ENCODE results near the gene CNTFR. TPM values are rescaled to one million over a fixed set of nuclear protein-coding genes. Genes with fewer than 3 reads are reported as not detected.

The CNTFR gene
- total RNA-seq, 2 donors from 2014 or later: 2.7 to 13.3 TPM

DNA sequence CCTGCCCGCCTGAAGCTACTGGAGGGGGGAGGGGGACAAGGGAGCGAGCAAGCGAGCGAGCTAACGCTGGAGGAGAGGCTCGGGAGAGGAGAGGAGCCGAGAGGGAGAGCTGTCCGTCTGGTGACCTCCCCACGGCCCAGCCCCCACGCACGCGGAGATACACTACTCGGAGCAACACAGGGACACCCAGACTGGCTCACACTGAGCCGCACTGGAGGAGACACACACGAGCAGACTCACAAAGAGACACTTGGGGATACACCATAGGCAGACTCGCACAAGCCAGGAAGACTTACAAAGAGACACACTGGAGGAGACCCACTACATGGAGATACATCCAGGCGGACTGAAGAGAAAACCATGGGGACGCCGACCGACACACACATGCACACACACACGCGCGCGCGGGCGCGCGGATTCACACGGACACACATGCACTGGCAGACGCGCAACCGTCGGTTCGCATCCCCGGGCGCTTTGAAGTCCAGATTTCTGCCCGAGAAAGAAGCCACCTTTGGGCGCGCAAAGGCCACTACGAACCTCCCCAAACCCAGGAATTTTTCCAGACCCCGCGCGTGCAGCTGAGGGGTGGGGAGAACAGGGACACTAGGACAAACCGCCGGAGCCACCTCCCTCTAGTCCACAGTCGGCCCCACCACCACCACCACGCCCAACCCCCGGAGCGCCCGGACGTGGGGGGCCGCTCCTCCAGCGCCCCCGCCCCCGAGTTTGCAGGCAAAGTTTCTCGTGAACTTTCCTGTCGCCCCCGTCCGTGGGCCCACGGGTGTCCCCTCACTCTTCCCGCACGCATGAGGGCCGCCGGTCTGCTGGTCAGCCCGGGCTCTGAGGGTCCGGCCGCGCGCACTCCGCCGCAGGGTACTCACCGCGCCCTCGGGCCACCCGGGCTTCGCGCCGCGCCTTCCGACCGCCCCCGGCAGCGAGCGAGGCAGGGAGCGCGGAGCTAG, 571 bp downstream of the CNTFR start:
- no peak for DNase-seq (ENCODE audit: low spot score)
- 3% methylated on average over 57 of the region's 86 CpGs for WGBS

DNA sequence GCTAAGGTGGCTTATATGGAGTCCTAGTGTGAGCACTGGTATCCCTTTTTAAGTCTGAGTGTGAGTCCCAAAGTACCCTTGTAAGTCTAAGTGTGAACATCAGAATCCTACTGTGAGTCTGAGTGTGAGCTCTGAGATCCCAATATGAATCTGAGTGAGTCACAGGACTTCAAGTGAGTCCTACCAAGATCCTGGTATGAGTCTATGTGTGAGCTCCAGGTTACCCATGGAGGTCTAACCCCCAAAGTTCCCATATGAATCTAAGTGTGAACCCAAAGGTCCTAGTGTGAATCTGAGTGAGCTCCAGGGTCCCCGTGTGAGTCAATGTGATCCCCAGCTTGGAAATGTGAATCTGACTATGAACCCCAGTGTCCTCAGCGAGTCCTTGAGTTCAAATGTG, 2.3 kb downstream of the CNTFR start:
- TF ChIP-seq POLR2A (IDR thresholded peaks at IDR 0.05): no peak
- TF ChIP-seq, protein P1, sequence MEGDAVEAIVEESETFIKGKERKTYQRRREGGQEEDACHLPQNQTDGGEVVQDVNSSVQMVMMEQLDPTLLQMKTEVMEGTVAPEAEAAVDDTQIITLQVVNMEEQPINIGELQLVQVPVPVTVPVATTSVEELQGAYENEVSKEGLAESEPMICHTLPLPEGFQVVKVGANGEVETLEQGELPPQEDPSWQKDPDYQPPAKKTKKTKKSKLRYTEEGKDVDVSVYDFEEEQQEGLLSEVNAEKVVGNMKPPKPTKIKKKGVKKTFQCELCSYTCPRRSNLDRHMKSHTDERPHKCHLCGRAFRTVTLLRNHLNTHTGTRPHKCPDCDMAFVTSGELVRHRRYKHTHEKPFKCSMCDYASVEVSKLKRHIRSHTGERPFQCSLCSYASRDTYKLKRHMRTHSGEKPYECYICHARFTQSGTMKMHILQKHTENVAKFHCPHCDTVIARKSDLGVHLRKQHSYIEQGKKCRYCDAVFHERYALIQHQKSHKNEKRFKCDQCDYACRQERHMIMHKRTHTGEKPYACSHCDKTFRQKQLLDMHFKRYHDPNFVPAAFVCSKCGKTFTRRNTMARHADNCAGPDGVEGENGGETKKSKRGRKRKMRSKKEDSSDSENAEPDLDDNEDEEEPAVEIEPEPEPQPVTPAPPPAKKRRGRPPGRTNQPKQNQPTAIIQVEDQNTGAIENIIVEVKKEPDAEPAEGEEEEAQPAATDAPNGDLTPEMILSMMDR (IDR thresholded peaks at IDR 0.05): no peak
- no peak for TF ChIP-seq POLR2AphosphoS5 (IDR thresholded peaks at IDR 0.05)
- 70% methylated on average over 2 of the region's 2 CpGs for WGBS
- H3K27me3 ChIP-seq (replicated peaks; ENCODE audit: insufficient read depth): no peaks in the 10 kb centered on the region
- intact Hi-C loops (cut with DNase I): no loop called here
- H3K9me3 ChIP-seq: no peaks in the 10 kb centered on the region
- H3K36me3 ChIP-seq: no peaks in the 10 kb centered on the region
- H3K4me1 ChIP-seq (replicated peaks): peaks cover 6% of the 10 kb centered on the region
- DNase-seq (ENCODE audit: low spot score): no peak
- no peak overlapping the region for H3K27ac ChIP-seq
- H3K4me3 ChIP-seq: no peak overlapping the region

More for the DNA sequence above, 571 bp downstream of the CNTFR start:
- TF ChIP-seq POLR2AphosphoS5 (IDR thresholded peaks at IDR 0.05): no peak
- TF ChIP-seq POLR2A (IDR thresholded peaks at IDR 0.05): no peak
- TF ChIP-seq, protein P1 (IDR thresholded peaks at IDR 0.05): no peak
- intact Hi-C loops (cut with DNase I): no loop called here
- no peaks in the 10 kb centered on the region for H3K9me3 ChIP-seq
- peaks cover 17% of the 10 kb centered on the region for H3K4me1 ChIP-seq (replicated peaks)
- H3K27ac ChIP-seq: no peak overlapping the region
- peak overlapping the region; percentile 46 to 62 for H3K4me3 ChIP-seq
- no peaks in the 10 kb centered on the region for H3K36me3 ChIP-seq
- H3K27me3 ChIP-seq (replicated peaks; ENCODE audit: insufficient read depth): no peaks in the 10 kb centered on the region

DNA sequence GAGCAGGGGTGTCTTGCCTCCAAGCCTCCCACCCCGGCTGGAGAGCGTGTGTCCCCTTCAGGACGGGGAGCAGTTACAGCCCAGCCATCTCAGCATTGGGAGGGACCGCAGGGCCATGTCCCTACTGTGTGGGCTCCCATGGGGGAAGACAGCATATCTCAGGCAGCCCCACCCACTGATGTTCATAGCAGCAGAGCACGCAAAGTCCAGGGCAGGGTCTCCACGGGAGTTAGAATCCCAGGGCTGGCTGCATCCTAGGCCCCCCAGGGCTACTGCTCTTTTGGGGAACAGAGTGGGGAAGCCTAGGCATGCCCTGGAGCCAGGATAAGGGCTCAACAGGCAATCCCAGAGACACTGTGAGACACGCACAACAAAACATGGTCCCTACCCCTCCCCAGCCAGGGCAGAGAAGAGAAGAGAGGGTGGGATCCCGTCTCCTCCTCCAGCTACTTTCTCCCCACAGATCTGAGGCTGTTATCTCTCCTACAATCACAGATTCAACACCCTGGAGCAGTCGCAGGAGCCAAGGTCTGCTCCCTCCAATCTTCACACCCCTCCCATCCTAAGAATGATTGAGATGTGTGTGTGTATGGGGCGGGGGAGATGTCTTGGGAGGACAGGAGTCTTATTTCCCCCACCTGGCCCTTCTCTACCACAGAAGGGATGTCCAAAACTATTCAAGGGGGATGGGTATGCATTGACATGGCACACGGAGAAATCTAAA, 3.4 kb downstream of the CNTFR start:
- Histone ChIP-seq H3K4me1 (replicated peaks) (peaks cover 6% of the 10 kb centered on the region), H3K27me3 (replicated peaks; ENCODE audit: insufficient read depth) (no peaks in the 10 kb centered on the region), H3K36me3 (no peaks in the 10 kb centered on the region), H3K9me3 (no peaks in the 10 kb centered on the region), H3K27ac (no peak overlapping the region), H3K4me3 (no peak overlapping the region)
- intact Hi-C loops (cut with DNase I): no loop called here
- DNase-seq (ENCODE audit: low spot score): no peak
- TF ChIP-seq, protein P1 (IDR thresholded peaks at IDR 0.05): no peak
- no peak for TF ChIP-seq POLR2AphosphoS5 (IDR thresholded peaks at IDR 0.05)
- TF ChIP-seq POLR2A (IDR thresholded peaks at IDR 0.05): no peak
- 33% methylated on average over 9 of the region's 11 CpGs for WGBS

DNA sequence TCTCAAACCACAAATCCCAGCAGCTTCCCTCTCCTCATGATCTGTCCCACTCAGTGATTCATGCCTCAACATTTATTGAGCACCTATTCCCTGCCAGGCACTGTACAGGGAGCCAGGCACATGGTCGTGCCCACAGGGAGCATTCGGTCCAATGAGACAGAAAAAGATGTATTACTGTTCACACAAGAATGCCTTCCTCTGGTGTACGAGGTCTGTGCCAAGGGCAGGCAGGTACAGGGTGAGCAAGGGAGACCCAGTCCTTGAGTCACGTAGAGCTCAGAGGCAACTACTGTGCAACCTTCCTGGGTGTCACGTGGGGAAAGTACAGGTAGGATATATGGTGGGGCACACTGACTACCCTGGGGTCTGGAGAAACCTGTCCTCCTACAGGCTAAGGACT, 4.6 kb downstream of the CNTFR start:
- 66% methylated on average over 5 of the region's 5 CpGs for WGBS
- H3K4me3 ChIP-seq: no peak overlapping the region
- H3K4me1 ChIP-seq (replicated peaks): peaks cover 6% of the 10 kb centered on the region
- H3K36me3 ChIP-seq: no peaks in the 10 kb centered on the region
- intact Hi-C loops (cut with DNase I): no loop called here
- TF ChIP-seq, protein P1 (IDR thresholded peaks at IDR 0.05): no peak
- no peak for TF ChIP-seq POLR2A (IDR thresholded peaks at IDR 0.05)
- no peak for TF ChIP-seq POLR2AphosphoS5 (IDR thresholded peaks at IDR 0.05)
- no peak overlapping the region for H3K27ac ChIP-seq
- no peak for DNase-seq (ENCODE audit: low spot score)
- H3K27me3 ChIP-seq (replicated peaks; ENCODE audit: insufficient read depth): no peaks in the 10 kb centered on the region
- no peaks in the 10 kb centered on the region for H3K9me3 ChIP-seq
